GM18519 (cell line): ENCODE measurements around the gene NEURL1.
"Not testable (repeated sequence)": the region's sequence is repeated elsewhere in the genome, so short reads cannot be mapped to it uniquely, and the experiment has no call there.

Source experiments
- ATAC-seq: cut with Tn5 transposase; IDR thresholded peaks from one replicate; pipeline ENCODE4 v1.9.1; 2021; ENCODE audit warnings: mild to moderate bottlenecking, moderate library complexity; ENCODE audit not compliant: unreplicated experiment, low FRiP score

NEURL1 gene

DNA sequence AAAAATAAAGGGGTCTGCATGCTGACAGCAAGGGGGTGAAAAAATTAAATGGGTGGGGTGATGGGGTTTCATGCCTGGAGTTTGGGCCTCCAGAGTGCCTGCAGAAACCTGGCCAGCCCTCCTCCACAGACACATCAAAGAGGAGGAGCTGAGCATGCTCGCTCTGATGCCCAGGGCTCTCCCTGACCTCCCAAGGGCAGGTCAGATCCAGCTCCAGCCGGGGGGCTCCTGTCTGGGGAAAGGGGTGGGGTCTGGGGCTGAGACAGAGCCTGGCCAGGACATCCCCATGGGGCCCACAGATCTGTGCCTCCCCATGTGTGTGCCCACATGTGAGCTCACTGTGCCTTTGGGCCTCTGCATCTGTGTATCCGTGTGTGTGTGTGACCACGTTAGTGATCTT is 33.9 kb upstream of the NEURL1 start:
- no peak for ATAC-seq

DNA sequence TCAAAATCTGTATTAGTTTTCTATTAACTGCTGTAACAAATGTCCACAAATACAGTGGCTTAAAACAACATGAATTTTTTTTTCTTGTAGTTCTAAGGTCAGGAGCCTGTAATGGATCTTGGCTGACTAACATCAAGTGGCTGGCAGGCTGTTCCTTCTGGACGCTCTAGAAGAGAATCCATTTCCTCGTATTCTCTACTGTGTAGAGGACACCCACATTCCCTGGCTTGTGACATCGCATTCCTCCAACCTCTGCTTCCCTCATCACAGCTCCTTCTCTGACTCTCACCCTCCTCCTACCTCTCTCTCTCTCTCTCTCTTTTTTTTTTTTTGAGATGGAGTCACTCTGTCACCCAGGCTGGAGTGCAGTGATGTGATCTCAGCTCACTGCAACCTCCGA is 30.0 kb upstream of the NEURL1 start:
- ATAC-seq: no peak

DNA sequence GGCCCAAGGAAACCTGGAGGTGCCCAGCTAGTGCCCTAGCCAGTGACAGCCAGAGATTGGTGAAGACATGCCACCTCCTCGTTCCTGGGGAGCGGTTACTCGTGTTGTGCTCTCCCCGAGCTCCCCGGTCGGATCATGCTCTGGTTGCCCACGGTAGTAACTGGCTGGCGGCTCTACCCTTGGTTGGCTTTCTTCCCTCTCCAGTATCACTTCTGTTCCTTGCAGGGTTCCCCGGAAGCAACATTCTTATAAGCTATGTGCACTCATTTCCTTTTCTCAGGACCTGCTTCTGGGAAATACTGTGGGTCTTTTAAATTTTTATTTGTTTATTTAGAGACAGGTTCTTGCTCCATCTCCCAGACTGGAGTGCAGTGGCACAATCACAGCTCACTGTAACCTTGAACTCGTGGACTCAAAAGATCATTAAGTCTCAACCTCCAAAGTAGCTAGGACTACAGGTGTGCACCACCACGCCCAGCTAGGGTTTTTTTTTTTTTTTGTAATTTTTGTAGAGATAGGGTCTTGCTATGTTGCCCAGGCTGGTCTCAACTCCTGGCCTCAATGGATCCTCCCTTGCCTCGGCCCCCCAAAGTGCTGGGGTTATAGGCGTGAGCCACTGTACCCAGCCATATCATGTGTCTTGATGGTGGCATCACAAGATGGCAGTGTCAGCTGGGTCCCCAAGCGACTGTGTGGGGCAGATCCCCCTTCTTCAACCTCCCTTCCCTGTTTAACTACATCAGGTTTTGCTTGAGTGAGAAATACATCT is 27.9 kb upstream of the NEURL1 start:
- ATAC-seq: no peak

DNA sequence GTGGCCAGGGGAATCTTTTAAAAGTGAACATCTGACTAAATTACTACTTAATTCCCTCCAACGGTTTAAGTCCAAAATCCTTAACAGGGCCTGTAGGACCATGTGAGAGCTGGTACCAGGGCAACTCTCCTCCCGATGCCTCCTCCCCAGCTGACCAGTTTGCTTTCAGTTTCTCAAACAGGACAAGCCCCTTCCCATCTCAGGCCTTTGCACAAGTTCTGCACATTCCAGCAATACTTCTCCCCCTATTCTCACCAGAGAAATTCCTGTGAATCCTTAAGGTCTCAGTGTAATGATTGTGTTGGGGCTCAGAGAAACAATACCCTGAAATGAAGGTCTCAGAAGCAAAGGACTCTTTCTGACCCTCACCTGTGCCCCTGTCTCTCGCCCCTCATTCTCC is 26.8 kb upstream of the NEURL1 start:
- ATAC-seq: no peak

DNA sequence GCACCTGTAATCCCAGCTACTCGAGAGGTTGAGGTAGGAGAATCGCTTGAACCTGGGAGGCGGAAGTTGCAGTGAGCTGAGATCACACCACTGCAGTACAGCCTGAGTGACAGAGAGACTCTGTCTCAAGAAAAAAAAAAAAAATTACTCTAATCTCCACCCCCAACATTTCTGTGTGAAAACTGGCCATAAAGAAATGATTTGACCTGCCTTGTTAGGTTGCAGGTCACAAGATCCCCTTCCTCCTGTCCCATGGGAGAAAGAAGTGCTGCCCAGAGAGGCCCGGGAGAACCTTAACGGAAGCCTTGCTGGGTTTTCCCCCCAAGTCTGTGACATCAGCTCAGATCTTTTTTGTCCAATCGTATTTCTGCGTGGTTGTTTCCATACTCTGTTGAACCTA is 26.1 kb upstream of the NEURL1 start:
- ATAC-seq: no peak

DNA sequence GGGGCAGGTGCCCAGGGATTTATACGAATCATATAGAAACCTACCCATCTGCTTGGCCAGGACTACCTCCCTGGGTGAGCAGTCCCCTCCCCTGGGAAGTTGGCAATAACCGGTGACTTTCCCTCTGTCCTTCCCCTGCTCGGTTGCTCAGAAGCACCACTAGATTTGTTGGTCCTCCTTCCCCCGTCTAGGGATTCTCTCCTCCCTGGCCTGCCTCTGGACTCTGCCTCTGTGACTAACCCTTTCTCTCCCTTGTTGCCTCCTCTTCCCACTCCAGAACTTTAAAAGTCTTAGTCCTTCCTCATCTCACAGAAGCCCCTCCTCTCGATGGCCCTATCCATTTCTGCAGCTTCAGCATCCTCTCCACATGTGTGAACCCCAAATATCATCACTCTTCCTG is 24.3 kb upstream of the NEURL1 start:
- no peak for ATAC-seq

DNA sequence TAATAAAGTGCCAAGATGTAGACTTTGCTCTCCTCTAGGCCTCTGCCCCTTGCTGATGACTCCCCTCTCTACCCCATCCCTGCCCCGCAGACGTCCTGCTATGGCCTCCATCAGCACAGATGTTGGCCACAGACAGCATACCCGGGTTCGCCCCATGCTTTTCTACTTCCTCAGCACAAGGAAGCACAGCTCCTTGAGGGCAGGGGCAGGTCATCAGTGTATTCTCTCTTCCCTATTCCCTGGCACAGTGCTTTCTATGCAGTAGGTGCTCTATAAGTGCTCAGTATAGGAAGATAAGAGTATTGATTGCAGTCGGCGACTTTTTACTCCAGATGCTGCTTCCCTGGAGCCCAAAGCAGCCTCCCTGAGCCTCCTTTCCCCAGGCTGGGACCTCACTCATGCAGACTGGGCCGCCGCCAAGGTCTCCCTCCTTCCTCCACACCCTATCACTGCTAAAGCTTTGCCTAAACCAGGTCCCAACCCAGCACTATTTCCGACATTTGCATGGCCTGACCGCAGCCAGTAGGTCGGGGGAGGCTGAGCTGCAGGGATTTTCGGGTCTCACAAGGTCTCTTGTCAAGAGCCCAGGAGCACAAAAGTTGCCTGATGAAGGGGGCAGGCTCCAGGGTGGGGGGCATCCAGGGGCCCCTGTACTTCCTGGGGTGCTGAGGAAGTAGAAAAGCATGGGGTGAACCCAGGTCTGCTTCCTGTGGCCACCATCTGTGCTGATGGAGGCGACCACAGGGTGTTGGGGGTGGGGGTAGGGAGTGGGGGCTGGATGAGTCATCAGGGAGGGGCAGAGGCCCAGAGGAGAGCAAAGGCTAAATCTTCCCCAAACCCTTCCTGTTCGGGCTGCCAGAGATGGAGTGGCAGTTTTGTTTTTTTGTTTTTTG is 22.5 kb upstream of the NEURL1 start:
- peak; percentile 58 for ATAC-seq

DNA sequence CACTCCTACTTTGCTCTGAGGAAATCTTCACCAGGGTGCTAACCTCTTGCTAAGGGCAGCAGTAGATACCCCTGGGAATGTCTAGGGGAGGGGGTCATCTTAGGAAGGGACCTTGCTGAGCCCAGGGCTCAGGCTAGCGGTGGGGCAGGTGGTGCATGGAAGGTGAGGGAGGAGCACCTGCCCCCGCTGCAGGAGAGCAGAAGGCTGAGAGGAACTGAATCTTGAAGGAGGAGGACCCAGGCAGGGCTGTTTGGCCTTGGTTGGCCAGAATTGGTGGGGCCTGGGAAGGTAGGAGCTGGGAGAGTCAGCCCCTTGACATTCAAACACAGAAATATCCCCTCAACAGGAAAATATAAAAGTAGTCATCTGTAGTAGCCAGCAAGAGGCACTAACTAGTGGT is 21.5 kb upstream of the NEURL1 start:
- no peak for ATAC-seq

DNA sequence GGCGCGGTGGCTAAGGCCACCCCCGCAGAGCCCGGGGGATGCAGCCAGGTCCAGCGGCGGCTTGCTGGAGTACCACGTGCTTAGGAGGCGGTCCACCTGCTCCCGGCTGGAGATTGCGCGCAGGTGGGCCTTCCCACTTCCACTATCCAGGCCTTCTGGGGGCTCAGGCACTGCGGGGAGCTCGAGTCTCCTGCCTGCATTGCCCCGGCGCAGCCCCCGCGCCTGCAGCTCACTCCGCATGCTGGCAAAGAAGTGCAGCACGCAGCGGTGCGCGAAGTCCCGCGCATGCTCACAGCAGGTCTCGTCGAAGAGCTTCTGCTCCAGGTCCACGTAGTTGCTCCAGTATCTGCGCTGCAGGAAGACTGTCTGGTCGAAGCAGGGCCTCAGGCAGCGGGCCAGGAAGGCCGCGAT is 20.2 kb upstream of the NEURL1 start:
- ATAC-seq: no peak

DNA sequence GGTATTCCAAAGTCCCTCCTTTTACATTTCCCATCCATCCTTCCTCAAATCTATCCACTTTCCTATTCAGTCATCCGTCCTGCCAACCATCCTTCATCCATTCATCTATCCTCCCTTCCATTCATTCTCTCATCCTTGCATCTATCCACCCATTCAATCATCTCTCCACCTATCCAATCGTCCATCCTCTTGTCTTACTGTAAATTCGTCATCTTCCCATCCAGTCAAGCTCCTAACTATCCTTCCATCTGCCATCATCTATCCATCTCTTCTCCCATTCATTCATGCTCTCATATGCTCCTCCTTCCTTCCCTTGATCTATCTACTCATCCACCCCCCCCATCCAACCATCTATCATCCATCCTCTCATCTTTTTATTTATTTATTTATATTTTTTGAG is 19.4 kb upstream of the NEURL1 start:
- ATAC-seq: no peak

DNA sequence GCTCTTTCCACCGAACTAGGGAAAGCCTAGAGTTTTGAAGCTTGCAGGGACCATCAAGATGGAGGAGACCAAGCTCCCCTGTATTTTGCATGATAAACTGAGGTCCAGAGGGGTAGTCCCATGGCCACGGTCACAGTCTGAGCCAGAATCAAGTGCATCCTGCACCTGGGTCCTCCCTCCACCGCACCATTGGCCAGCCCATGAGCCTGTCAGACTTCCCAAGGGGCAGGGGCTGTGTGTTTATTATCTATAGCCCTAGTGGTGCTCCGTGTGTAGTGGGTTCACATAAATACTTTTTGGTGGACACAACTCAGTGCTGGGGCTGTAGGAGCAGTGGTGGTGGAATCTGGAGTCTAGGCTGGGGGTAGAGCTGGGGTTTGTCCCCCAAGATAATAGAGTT is 18.1 kb upstream of the NEURL1 start:
- ATAC-seq: no peak

DNA sequence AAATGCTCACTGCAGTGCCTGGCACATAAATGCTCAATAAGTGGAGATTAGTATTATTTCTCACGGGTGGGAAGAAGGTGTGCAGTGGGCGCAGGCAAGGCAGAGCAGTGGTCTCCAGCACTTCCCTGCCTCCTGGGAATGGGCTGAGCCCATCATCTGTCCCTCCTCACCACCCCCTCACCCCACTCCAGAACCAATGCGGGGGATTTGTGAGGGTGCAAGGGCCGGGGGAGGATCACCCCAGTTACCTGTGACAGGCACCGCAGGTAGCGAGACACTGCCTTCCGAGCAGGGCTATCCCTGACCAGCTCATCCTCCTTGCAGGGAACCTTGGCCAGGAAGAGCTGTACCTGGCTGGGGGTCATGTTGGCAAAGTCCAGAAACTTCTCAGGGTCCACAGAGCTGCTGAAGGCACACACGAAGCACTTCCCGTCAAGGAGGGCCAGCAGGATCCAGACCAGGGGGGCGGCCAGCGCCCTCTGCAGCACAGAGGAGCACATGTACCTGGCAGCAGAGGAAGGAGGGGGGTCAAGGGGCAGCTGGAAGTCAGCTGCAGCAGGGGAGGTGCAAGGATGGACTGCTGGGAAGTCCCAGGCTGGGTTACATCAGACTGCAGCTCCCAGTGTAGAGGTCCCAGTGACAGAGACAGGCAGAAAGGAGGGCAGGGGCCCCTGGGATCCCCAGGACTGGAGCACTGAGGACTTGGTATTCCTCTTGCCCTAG is 17.3 kb upstream of the NEURL1 start:
- ATAC-seq: no peak

DNA sequence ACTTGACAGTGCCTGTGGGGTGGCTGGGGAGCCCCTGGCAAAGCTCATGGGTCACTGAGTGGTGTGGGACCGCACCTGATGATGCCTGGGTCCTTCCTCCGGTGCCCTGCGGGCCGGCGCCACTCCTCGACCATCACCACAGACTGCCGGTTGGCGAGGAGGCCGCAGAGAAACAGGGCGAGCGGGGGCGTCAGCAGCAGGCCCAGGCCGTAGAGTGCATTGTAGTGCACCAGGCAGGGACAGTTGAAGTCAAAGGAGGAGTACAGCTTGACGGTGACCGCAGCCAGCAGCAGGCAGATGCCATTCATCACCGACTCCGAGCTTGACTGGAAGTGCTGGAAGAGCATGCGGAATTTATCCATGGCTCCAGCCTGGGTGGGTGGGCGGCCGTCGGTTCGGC is 14.8 kb upstream of the NEURL1 start:
- no peak for ATAC-seq

DNA sequence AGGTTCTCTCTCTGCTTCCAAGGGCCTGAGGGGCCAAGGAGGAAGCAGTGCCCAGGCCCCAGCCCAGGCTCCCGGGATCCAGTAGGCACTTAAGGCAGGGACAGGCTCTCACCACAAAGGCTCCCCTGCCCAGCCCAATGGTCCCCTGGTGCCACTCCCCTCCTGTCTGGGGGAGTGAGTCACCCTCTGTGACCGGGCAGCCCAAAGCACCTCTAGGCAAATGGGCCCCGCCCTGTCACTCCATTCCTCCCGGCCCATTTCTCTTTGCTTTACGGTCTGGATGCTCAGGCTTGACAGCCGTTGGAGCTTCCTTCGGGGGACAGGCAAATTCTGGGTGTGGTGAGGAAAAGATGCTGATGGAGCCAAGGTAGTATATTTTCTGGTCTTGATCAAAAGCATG is 14.4 kb upstream of the NEURL1 start, which contains the start of gene CALHM3:
Gene CALHM3 (minus strand): TSS at position 106 of the 400 bp plus-strand sequence. CDS start 208 bp downstream, outside the sequence.
- no peak for ATAC-seq

DNA sequence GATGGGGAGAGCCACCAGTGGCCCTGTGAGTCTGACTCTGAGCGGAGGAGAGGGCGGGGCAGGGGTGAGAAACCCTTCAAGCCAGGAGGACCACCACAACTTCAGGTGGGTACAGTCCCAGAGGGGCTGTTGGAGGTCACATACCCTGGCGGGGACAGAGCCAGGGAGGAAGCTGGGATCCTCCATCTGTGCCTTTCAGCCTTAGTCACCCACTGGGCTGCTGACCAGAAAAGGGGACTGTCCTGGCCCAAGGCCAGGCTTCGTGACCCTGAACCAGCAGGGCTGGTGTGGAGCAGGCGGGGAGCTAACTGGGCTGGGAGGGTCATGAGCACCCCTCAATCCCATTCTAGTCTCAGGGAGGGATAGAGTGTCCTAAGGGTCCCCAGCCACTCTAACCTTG is 13.0 kb upstream of the NEURL1 start:
- ATAC-seq: no peak

DNA sequence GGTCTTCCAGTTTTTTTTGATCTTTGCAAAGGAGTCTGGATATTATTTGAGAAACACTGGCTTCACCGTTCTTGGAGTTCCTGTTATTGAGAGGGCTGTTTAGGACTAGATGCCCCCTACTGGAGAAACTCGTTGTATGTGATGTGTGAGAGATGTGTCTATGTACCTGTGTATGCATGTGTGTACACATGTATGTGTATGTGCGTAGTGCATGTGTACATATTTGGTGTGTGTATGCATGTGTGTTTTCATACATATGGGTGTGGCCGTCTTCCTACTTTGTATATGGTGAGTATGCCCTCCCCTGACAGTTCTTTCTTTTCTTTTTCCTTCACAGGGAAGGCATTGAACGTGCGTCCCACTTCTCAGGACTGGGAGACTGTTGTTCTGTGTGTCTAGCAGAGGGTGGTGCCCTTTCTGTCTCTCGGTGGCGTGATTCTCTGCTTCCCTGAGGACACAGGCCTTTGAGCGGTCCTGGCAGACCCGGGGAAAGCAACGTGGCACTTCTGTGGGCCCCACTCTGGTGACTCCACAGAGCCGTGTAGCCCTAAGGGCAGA is 11.5 kb upstream of the NEURL1 start:
- ATAC-seq: no peak

DNA sequence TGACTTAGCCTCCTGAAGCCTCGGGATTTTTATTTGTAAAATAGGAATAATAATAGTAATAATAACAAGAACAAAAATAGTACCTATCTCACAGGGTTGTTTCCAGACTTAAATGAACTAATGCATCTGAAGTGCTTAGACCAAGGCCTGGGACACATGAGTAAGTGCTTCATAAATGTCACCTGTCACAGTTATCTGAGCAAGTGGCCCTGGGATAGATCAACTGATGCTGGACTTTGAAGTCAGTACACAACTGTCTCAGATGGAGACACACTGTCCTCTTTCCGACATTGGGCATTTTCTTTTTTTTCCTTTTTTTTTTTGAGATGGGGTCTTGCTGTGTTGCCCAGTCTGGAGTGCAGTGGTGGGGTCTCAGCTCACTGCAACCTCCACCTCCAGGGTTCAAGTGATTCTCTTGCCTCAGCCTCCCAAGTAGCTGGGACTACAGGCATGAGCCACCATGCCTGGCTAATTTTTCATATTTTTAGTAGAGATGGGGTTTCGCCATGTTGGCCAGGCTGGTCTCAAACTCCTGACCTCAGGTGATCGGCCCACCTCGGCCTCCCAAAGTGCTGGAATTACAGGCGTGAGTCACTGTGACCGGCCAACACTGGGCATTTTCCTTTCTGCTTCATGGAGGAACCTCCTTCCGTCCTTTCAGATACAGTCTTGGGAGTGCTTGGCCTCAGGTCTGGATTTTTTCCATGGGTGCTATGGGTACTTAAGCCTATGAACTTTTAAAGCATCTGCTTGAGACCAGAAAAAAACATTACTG is 6.7 kb upstream of the NEURL1 start:
- ATAC-seq: not testable (repeated sequence)

DNA sequence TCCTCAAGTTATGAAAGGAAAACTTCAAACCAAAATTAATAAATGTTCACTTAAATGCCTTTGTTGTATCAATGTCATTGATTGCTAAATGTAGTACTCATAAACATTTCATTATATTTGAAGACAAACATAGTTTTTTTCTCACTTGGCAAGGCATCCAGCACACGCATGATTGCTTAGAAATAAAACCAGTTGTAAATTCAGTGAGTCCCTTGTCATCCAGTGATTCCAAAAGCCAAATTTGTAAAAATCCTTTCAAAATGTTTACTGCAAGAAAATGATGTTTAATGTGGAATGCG is 6.1 kb upstream of the NEURL1 start:
- no peak for ATAC-seq

DNA sequence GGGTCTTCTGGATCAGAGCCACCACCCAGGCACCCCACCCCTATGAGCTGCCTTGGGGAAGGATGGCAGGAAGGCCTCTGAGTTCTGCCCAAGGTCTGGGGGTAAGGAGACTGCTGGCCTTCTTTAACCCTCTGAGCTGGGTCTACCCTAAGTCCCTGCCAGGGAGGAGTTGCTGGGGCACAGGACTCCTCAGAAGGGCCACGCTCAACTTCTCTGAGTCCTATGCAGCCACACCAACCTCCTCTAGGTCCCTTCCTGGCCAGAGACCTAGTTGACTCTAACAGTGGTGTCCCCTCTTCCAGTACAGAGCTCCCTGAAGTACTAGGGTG is 2.6 kb upstream of the NEURL1 start:
- no peak for ATAC-seq

DNA sequence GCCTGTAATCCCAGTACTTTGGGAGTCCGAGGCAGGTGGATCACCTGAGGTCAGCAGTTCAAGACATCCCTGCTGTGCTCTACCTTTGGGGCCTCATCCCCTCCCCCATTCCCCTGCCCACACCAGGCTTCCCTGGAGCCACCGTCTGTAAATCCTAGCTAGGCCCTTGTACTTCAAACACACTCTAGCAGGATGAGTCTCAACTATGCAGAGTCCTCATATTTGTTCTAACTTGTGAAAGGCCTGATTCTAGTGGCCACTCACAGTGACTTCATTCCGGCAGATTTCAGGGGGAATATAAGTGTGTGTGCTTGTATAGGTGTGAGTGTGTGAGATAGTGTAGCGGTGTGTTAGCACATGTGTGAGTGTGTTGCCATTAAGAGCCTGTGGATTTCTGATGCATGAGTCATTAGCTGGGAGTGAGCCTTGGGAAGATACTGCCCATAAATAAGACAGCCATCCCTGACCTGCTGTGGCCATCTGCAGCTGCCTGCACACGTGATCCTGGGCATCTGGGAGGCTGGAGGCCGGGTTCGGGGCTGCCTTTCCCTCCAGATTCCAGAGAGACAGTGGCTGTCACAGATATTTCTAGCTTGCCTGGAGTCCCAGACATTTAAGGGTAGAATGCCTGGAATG is 1.7 kb upstream of the NEURL1 start:
- no peak for ATAC-seq
